ENCODE results near the gene FMN1.

FMN1 gene

GRCh38 chr15:33094336-33094735 lies 100.2 kb downstream of the FMN1 start:
- Histone ChIP-seq H3K27ac (no peak overlapping the region), H4K20me1 (ENCODE audit: insufficient read depth) (no peaks in the 10 kb centered on the region), H3K9ac (no peak overlapping the region), H3K36me3 (ENCODE audit: insufficient read depth) (no peaks in the 10 kb centered on the region), H3K4me3 (IDR thresholded peaks at IDR 0.05; ENCODE audit: insufficient read depth, low read depth, low read length) (no peak overlapping the region), H3K79me2 (ENCODE audit: insufficient read depth, low read depth) (no peaks in the 10 kb centered on the region), H3K27me3 (ENCODE audit: insufficient read depth, low read depth) (no peaks in the 10 kb centered on the region; the same call in 1 of the 2 replicates), H3K4me1 (ENCODE audit: low read depth, poor library complexity, severe bottlenecking) (peaks cover 20% of the 10 kb centered on the region), H2AFZ (ENCODE audit: low read depth) (no peak overlapping the region), H3K4me2 (no peak overlapping the region)
- TF ChIP-seq CTCF (conservative IDR thresholded peaks at IDR 0.05; ENCODE audit: low read depth, low read length) = no peak

- Histone ChIP-seq H3K9ac (no peak overlapping the region), H3K27ac (no peak overlapping the region), H3K4me1 (ENCODE audit: low read depth, poor library complexity, severe bottlenecking) (peaks cover 21% of the 10 kb centered on the region), H3K27me3 (ENCODE audit: insufficient read depth, low read depth) (no peaks in the 10 kb centered on the region; the same call in 1 of the 2 replicates), H3K4me2 (no peak overlapping the region), H2AFZ (ENCODE audit: low read depth) (no peak overlapping the region), H3K4me3 (IDR thresholded peaks at IDR 0.05; ENCODE audit: insufficient read depth, low read depth, low read length) (no peak overlapping the region), H3K79me2 (ENCODE audit: insufficient read depth, low read depth) (no peaks in the 10 kb centered on the region), H4K20me1 (ENCODE audit: insufficient read depth) (no peaks in the 10 kb centered on the region), H3K36me3 (ENCODE audit: insufficient read depth) (no peaks in the 10 kb centered on the region)
- no peak for TF ChIP-seq CTCF (conservative IDR thresholded peaks at IDR 0.05; ENCODE audit: low read depth, low read length)
These were observed 101.3 kb downstream of the FMN1 start for GRCh38 chr15:33093222-33093621.

GRCh38 chr15:33091983-33092693 lies 102.4 kb downstream of the FMN1 start:
- Histone ChIP-seq H3K9ac (no peak overlapping the region), H3K79me2 (ENCODE audit: insufficient read depth, low read depth) (no peaks in the 10 kb centered on the region), H4K20me1 (ENCODE audit: insufficient read depth) (no peaks in the 10 kb centered on the region), H3K4me2 (no peak overlapping the region), H3K36me3 (ENCODE audit: insufficient read depth) (no peaks in the 10 kb centered on the region), H3K4me3 (IDR thresholded peaks at IDR 0.05; ENCODE audit: insufficient read depth, low read depth, low read length) (no peak overlapping the region), H3K4me1 (ENCODE audit: low read depth, poor library complexity, severe bottlenecking) (peaks cover 21% of the 10 kb centered on the region), H2AFZ (ENCODE audit: low read depth) (no peak overlapping the region), H3K27me3 (ENCODE audit: insufficient read depth, low read depth) (no peaks in the 10 kb centered on the region; the same call in 1 of the 2 replicates), H3K27ac (no peak overlapping the region)
- no peak for TF ChIP-seq CTCF (conservative IDR thresholded peaks at IDR 0.05; ENCODE audit: low read depth, low read length)

GRCh38 chr15:33089878-33090757 lies 104.4 kb downstream of the FMN1 start:
- H4K20me1 ChIP-seq (ENCODE audit: insufficient read depth) = no peaks in the 10 kb centered on the region
- TF ChIP-seq CTCF (conservative IDR thresholded peaks at IDR 0.05; ENCODE audit: low read depth, low read length) = no peak
- no peak overlapping the region for H3K9ac ChIP-seq
- peak overlapping the region; percentile 3; the same call in 1 of the 2 replicates for H3K27ac ChIP-seq
- no peak overlapping the region for H3K4me3 ChIP-seq (IDR thresholded peaks at IDR 0.05; ENCODE audit: insufficient read depth, low read depth, low read length)
- H3K79me2 ChIP-seq (ENCODE audit: insufficient read depth, low read depth) = no peaks in the 10 kb centered on the region
- H3K27me3 ChIP-seq (ENCODE audit: insufficient read depth, low read depth) = no peaks in the 10 kb centered on the region; the same call in 1 of the 2 replicates
- peaks cover 29% of the 10 kb centered on the region for H3K4me1 ChIP-seq (ENCODE audit: low read depth, poor library complexity, severe bottlenecking)
- peak overlapping the region; percentile 41 for H3K4me2 ChIP-seq
- H3K36me3 ChIP-seq (ENCODE audit: insufficient read depth) = no peaks in the 10 kb centered on the region
- no peak overlapping the region for H2AFZ ChIP-seq (ENCODE audit: low read depth)
